Activated CD8-positive, alpha-beta memory T cell treated with anti-CD3 and anti-CD28 coated beads, Interleukin-2, amount 50 U/mL, for 4 hours (primary cell): ENCODE results near the gene PKP4.

Experiments used
- DNase-seq: peaks from one replicate; pipeline ENCODE4 v3.0.0-alpha.2; 2020

PKP4 gene

DNA sequence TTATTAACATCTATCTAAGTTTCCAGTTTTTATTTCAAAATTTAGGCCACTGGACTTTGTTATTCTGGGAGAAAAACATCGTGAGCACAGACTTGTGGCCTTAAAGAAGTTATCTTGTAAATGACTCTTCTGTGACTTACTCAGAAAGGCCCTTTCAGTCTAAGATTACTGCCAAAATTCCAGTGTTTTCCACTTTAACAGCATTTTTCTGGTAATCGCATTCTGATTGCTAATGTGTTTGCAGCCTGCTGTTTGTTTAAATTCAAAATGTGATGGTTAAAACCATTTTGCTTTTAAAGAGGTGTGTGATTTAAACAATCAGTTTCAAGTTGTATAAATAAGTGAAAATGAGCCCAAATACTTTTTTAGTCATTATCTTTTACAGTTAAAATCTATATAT, 201.6 kb downstream of the PKP4 start:
- DNase-seq = no peak

- DNase-seq = no peak
Observed at GRCh38 chr2:158659483-158659882, 202.7 kb downstream of the PKP4 start.

DNA sequence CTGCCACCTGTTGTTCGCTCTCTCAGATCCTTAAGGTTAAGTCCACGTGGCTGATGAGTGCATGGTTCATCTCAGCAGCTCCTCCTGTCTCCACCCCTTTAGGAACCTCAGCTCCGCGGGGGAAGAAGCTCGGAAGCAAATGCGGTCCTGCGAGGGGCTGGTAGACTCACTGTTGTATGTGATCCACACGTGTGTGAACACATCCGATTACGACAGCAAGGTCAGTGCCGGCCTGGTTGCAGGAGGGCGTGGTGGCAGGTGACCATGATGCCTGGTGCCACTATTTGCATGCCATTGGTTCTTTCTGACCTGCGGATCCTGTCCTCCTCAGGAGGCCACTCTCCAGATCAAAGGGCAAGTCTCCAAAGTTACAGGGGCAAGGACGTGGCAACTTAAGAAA, 204.5 kb downstream of the PKP4 start:
- no peak for DNase-seq

DNA sequence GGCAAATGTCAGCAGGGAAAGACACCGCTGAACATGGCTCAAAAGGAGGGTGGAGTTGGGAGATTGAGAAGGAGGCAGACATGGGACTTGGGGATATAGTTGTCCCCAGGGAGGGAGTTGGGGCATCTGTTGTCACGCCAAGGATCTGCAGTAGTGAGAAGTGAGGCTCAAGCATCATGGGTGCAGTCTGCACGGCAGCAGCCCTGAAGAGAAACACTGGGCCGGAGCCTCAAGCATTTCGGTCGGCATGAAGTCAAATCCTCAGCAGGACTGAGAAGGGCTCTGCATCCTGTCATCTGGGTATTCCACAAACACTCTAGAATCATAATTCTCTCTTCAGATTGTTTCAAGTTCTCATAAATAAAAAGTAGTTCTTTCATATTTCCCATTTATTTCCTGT, 205.7 kb downstream of the PKP4 start:
- no peak for DNase-seq

DNA sequence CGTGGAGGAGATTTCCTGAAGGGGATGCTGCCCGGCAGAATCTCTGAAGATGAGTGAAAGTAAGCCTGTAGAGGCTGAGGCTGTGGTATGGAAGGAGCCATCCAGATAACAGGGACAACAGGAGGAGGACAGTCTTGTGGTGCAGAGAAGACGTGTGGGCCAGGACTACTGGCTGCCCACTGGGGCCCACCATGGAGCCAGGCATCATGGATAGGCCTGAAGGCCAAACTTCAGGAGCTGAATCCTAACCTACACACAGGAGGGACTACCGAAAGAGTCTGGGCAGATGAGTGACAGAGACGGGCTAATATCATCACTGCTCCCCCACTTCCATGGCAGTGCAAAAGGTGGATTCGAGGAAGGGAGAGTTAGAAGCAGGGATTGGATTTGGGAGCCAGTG, 207.0 kb downstream of the PKP4 start:
- no peak for DNase-seq

- DNase-seq = no peak
Observed at GRCh38 chr2:158664987-158665386, 208.2 kb downstream of the PKP4 start.

- DNase-seq = no peak
Observed at GRCh38 chr2:158665536-158666302, 209.0 kb downstream of the PKP4 start.

DNA sequence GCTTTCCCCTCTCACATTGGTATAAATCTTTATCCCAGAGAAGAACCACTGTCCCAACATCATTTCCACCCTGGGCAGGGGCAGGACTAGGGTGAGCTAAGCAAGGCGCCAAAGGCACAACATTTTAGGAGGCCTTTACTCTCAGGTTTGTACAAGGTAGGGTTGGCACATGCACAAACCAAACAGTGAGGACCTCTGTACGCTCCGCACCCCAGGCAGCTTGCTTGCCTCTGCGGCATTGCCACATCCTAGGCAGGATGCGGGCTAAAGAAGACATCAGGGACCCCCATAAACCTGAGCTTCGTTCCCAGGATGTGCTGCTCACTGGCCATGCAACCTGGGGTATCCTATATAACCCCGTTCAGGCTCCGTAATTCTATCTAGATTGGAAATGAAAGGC, 210.2 kb downstream of the PKP4 start:
- DNase-seq = no peak

DNA sequence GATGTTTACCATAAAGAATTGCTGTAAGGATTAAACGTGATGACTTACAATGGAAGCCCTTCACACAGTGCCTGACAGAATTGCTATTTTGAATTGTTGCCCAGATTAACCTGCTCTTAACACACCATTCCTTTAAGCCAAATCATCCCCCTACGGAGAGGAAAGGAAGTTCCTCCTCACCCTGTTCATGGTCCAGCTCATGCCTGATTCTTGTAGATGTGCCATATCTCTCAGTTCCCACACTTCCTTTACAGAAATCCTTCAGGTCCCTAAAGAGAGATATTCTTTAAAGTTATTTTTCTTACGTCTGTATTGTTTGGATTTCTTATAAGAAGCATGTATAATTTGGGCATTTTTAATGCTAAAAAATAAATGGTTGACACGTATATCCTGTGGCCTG, 210.8 kb downstream of the PKP4 start:
- no peak for DNase-seq

DNA sequence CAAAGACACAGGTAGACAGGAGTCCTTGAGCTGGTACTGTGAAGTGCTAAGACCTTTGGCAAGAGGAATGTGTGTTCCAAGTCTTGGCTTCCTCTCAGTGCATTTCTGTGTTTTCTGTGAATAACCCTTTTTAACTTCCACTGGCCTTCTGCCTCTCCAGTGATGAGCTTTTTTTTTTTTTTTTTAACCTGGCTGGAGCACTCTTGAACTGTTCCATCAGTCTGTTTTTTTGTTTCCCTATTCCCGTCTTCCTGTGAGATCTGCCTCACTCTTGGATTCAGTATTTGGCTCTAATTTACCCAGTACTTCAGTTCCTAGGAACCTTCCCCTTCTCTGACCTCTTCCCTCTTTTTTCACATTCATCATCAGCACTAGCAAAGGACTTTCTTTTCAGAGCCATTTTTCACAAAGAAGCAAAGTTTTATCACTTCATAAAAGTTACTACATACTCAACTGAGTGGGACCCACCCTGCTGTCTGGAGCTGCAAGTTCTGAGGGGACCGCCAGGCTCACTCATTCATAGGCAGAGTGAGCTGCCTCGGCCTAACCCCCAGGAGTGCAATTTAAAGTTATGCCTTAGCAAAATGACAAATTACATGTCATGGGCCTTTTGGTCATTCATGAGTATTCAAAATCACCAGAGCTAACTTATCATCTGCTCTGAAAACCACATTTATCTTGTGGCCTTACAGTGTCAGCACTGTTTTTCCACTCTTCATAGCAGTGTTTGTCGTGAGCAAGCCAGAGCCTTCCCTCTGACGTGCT, 211.4 kb downstream of the PKP4 start:
- DNase-seq = no peak

- no peak for DNase-seq
Observed at GRCh38 chr2:158670292-158670691, 213.5 kb downstream of the PKP4 start.

DNA sequence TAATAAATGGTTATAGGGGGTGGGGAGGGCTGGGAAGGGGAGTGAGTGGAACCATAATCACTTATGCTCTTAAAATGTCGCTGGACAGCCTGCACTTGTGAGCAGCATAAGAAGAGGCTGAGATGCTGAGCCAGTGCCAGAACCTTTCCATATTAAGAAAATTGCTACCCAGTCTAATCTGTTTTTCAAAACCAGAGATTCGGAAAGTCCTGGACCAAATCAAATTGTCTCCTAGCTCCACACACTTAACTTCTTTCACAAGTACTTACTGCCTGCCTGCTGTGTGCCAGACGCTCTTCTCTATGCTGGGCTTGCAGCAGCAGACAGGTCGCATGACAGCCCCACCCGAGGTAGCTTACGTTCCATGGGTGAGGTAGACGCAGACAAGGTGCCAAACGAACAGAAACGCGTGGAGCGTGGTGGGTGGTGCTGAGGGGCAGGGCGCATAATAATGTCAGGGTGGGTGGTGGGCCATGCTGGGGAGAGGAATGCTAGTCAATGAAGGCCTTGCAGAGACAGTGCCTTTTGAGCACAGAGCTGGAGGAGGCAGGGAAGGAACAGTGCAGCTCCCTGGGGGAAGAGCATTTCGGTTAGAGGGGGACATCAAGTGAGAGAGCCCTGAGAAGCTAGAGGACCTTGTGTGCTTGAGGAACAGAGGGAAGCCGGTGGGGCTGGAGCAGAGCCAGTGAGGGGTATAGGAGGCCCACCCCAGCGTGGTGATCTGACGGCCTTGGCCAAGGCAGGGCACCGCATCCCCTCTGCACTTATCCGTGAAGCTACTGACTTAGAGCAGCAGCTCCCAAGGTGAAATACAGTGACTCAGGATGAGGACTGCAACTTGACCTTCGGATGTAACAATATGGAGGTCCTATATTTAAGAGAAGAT, 214.9 kb downstream of the PKP4 start:
- DNase-seq = no peak

DNA sequence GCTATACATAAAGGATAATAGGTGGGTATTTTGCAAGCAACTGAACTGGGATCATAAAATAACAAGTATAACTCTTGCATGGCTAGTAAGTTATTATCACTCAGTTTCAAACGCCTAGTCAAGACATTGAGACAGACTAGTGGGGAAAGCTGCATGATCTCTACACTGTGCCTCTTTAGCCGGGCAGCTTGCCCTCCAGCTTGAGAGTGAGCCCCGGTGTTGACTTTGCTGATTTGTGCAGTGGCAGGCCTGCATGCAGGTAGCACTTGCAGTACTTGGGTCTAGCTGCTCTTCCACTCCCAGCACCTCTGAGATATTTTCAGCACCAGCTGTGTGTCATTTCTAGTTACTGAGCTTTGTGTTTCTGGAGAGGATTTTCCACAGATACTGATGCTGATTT, 219.5 kb downstream of the PKP4 start:
- no peak for DNase-seq

GRCh38 chr2:158676696-158677095, 219.9 kb downstream of the PKP4 start:
- no peak for DNase-seq

- no peak for DNase-seq
Observed at GRCh38 chr2:158677542-158677941, 220.8 kb downstream of the PKP4 start.

DNA sequence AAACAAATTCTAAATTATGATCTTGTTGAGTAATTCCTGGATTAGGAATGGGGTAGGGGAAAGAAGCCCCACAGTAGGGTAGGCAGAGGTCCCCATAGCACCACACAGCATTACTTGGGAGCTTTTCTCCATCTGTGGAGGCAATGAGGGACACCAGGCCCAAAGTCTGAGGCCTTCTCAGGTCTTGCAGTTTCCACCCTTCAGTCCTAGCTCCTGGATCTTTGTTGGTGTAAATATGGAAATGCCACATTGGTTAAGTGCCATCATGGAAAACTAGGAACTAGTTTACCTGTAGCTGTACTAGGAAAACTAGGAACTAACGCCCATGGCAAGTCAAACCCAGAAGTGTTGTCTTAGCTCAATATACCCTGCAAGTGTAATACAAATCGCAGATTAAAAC, 225.1 kb downstream of the PKP4 start:
- no peak for DNase-seq

GRCh38 chr2:158685646-158686045, 228.9 kb downstream of the PKP4 start:
- DNase-seq = no peak

GRCh38 chr2:158686210-158686691, 229.5 kb downstream of the PKP4 start:
- DNase-seq = no peak

DNA sequence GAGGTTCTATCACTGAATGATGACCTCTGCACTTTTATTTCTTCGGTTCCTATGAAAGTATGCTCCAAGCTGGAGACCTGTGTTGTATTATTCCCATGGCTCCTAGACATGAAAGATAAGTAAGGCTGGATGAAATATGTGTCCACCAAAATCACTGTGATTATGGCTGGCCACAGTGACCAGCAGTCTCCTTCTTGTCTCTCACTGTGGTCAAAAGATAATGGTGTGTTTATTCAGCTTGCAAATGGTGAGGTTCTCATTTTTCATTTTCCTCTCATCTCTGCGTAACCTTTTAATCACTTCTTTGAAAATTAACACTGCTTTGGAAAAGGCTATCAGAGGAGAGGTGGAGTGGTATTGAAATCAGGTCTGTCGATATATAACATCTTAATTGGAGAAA, 230.6 kb downstream of the PKP4 start:
- no peak for DNase-seq

- no peak for DNase-seq
Observed at GRCh38 chr2:158688721-158689120, 232.0 kb downstream of the PKP4 start.

DNA sequence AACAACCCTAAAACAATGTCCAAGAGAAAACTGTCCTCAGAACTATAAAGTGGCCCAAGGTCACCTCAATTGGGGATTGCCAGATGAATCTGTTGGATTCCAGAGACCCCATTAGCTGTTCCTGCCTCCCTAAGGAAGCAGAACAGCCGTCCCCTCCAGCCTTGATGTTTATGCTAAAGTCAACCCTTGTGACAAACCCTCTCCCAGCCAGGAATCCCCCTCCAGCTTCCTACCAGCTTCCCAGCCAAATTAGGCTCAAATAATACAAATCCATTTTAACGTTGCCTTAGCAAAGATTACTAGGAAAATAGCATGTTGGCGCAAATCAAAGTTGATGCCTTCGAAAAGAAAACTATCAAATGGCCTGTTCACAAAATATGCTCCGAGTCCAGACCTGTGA, 232.6 kb downstream of the PKP4 start:
- no peak for DNase-seq

GRCh38 chr2:158690823-158691222, 234.1 kb downstream of the PKP4 start:
- DNase-seq = no peak

DNA sequence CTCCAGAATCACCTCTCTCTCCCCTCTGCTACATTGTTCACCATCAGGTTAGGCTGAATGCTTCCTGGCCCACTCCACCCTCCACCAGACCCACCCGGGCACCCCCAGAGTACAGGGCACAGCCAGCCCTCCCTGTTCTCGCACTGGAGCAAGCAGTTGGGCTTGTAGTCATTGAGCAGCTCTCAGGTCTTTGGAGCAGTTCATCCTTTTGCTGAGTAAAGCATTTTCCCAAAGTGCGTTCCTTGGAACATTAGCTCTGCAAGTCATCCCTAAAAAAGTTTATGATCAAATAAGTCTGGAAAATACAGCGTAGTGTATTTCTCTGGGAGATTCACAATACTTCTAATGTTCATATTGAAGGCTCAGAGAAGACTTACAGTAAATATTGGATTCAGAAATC, 234.9 kb downstream of the PKP4 start:
- no peak for DNase-seq
